Fibroblast of villous mesenchyme (primary cell): Measurements from ENCODE around the gene CD47. TPM values are rescaled to one million over a fixed set of nuclear protein-coding genes. Genes with fewer than 3 reads are reported as not detected.

Experiments
- DNase-seq: peaks from one replicate; pipeline ENCODE4 v3.0.0-alpha.2; 2010; ENCODE audit warnings: low read depth
- H3K4me3 ChIP-seq: 2 replicates; pipeline ENCODE4 v1.5.1; 2011; ENCODE audit warnings: low read depth, mild to moderate bottlenecking, low read length
- total RNA-seq: library from RNA; depleted of rRNA; stranded (reverse); fragments of >200 nt; gene quantifications from 2 replicates; pipeline ENCODE4 v1.2.3, GENCODE V29; 2012
- TF ChIP-seq, protein P1 (sequence below): IDR thresholded peaks from 2 replicates; pipeline ENCODE4 v1.5.1; 2012; ENCODE audit warnings: low read depth, mild to moderate bottlenecking, low read length; ENCODE audit not compliant: insufficient read depth

Gene CD47
- total RNA-seq, 1 donor = 76.4 TPM

DNA sequence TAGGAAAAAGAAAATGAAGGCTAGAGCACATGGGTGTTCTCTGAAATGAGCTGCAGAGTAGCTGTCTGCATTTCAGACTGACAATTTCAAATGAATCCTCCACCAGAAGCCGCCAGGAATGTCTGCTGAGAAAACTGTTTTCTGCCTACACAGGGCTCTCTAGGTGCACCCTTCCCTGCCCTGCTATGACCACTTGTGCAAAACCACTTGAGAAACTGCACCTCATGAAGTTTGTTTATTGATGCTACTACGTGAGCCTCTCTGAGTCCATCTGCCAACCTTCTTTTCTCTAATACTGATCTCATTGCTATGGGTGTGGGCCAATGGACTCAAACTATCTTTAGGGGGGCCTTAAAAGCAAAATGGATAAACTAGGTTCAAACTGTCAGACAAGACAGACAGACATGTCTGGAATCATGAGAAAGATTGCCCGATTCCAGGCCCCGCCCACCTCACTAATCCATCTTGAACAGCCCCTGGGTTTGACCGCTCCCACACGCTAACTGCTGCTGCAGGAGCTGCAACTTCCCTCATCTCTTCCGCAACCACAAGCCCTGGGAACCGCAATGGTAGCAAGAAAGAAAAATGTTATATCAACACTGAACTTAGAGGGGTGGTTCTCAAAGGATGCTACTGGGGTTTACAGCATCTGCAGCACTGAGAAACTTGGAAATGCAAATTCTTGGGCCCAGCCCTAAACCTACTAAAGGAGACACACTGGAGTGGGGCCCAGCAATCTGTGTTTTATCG is 9.0 kb upstream of the CD47 start:
- peak; percentile 11 for DNase-seq
- TF ChIP-seq, protein P1, sequence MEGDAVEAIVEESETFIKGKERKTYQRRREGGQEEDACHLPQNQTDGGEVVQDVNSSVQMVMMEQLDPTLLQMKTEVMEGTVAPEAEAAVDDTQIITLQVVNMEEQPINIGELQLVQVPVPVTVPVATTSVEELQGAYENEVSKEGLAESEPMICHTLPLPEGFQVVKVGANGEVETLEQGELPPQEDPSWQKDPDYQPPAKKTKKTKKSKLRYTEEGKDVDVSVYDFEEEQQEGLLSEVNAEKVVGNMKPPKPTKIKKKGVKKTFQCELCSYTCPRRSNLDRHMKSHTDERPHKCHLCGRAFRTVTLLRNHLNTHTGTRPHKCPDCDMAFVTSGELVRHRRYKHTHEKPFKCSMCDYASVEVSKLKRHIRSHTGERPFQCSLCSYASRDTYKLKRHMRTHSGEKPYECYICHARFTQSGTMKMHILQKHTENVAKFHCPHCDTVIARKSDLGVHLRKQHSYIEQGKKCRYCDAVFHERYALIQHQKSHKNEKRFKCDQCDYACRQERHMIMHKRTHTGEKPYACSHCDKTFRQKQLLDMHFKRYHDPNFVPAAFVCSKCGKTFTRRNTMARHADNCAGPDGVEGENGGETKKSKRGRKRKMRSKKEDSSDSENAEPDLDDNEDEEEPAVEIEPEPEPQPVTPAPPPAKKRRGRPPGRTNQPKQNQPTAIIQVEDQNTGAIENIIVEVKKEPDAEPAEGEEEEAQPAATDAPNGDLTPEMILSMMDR = no peak
- no peak overlapping the region for H3K4me3 ChIP-seq

DNA sequence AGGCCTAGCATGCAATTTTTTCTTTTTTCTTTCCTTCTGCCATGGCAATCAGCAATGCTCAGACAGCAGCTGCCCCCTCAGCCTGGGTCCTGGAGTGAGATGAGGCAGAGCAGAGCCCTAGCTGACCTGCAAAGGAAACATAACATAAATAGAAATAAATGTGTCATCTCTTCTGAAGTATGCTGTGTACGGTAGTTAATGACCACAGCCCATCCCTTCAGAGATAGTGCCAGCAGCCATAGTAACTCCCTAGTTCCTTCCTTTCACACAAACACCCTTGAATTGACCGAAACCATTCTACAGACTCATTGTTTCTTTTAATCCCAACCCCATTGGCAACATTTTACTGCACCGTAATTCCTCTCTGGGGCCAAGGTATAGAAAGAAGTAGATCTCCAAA is 8.4 kb upstream of the CD47 start:
- TF ChIP-seq, protein P1 = no peak
- peak; percentile 88 for DNase-seq
- H3K4me3 ChIP-seq = no peak overlapping the region

DNA sequence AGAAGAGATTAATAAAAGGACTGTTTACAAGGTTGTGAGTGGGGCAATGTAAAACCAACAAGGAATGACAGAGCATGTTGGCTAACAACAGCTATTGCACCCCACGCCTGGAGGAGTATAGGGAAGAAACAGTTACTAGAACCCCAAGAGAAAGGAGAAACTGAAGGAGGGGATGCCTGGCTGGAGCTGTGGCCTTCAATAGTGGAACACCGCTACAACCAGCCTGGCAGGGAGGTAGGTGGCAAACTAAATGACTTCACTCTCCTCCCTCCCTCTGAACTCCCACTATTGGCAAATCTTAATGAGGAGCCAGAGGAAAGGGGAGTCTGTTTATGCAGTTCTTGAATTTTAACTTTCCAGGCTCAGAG is 7.2 kb upstream of the CD47 start:
- TF ChIP-seq, protein P1 = no peak
- no peak overlapping the region for H3K4me3 ChIP-seq
- no peak for DNase-seq

DNA sequence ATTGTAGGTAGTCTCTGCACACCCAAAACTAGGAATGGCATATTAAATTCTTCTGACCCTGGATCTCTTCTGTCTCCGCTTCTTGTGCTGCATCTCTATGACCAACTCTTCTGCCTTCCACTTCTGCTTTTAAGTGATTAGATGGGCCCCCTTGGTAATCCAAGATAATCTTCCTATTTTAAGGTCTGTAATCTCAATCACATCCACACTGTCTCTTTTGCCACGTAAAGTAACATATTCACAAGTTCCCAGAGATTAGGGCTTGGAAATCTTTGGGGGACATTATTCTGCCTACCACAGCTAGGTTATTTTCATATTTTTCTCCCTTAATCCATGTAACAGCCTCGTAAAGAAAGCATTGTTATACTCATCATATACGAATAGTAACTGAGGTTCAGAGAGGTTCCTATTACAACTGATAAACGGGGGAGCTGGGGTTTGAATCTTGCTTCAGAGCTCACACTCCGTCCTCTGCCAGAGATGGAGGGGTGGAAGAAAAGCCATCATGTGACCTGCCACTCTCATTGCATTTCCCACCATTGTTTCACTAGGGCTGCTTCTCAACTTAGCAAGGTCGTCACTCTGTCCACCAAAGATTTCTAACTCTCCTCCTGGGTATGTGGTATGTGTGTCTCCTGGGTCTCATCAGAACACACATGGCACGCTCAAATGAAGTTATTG is 6.6 kb upstream of the CD47 start:
- H3K4me3 ChIP-seq = no peak overlapping the region
- no peak for DNase-seq
- TF ChIP-seq, protein P1 = no peak

DNA sequence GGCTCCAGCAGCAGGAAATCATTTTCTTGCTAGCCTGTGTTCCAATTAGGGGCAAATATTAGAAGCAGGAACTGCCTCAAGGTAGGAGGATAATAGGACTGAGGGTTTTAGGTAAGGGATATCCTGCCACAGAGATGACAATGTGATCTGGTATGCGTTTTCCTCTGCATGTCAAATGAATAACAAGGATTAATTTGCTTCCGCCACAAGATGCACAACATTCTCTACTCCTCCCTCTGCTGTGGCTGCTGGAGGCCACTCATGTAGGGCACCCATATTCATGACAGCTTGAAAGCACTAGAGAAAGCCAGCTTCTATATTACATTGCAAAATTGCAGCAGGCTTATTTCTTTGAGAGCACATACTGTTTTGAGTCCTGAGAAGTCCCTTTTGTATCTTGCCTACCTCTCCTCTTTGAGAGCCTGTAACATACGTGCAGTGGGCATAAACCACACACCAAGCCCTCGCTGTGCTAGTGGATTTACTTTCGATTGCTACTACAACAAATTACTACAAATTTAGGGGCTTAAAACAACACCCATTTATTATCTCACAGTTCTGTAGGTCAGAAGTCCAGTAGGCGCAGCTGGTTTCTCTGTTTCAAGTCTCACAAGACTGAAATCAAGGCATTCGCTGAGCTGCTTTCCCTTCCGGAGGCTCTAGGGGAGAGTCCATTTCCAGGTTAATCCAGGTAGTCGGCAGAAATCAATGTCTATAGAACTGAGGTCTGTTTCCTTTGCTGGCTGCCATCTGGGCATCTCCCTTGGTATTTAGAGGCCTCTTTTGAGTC is 5.9 kb upstream of the CD47 start:
- TF ChIP-seq, protein P1 = no peak
- no peak for DNase-seq
- H3K4me3 ChIP-seq = no peak overlapping the region

DNA sequence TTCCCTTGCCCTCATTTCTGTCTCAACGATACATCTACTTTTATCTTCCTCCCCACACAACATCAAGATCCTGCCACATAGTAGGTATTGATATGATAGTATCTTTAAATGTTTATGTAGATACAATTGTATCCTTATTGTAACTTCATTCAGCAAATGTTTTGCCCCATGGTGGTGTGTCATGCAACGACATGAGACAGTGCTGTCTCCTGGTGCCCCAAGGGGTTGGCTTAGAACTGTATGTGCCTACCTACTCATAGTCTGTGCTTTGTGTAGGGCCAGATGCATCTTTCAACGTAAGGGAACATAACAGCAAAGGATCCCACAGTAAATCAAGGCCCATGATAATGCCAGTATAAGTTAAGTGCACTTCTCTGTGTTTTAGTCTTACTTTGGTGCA is 2.8 kb upstream of the CD47 start:
- H3K4me3 ChIP-seq = no peak overlapping the region
- TF ChIP-seq, protein P1 = no peak
- DNase-seq = no peak
